ENCODE data around the gene VPS52.

The VPS52 gene

GRCh38 chr6:33288921-33289783, 17.5 kb upstream of the VPS52 start, which contains the start of the genes PFDN6 and WDR46 (continued):
- TF ChIP-seq SP2 (tag by site-specific recombination; IDR thresholded peaks at IDR 0.05) (peak; percentile 87), ZNF24 (tag by site-specific recombination; IDR thresholded peaks at IDR 0.05) (no peak), ZSCAN4 (tag by site-specific recombination; IDR thresholded peaks at IDR 0.05) (no peak), ZNF585B (tag by site-specific recombination; IDR thresholded peaks at IDR 0.05) (no peak), ZNF473 (tag by site-specific recombination; IDR thresholded peaks at IDR 0.05) (no peak), HOXD13 (CRISPR knock-in tag; IDR thresholded peaks at IDR 0.05; ENCODE audit: borderline replicate concordance) (no peak), ZXDB (tag by site-specific recombination; IDR thresholded peaks at IDR 0.05) (peak; percentile 74), ZNF292 (tag by site-specific recombination; IDR thresholded peaks at IDR 0.05; ENCODE audit: borderline replicate concordance, low read depth) (no peak), ZNF16 (tag by site-specific recombination; IDR thresholded peaks at IDR 0.05; ENCODE audit: low read depth) (no peak), ZNF37A (tag by site-specific recombination; IDR thresholded peaks at IDR 0.05) (no peak), HOXC10 (CRISPR knock-in tag; IDR thresholded peaks at IDR 0.05) (no peak), SP7 (tag by site-specific recombination; IDR thresholded peaks at IDR 0.05) (peak; percentile 47), ZNF621 (tag by site-specific recombination; IDR thresholded peaks at IDR 0.05) (no peak), GLI4 (tag by site-specific recombination; IDR thresholded peaks at IDR 0.05) (no peak), ZNF776 (tag by site-specific recombination; IDR thresholded peaks at IDR 0.05; ENCODE audit: borderline replicate concordance) (no peak), ZNF692 (tag by site-specific recombination; IDR thresholded peaks at IDR 0.05) (no peak), ZNF324 (tag by site-specific recombination; IDR thresholded peaks at IDR 0.05) (no peak), ZNF398 (tag by site-specific recombination; IDR thresholded peaks at IDR 0.05) (no peak), WT1 (tag by site-specific recombination; IDR thresholded peaks at IDR 0.05) (peak; percentile 28; the same call in 1 of the 2 replicates), ZNF768 (tag by site-specific recombination; IDR thresholded peaks at IDR 0.05) (no peak), SETDB1 (IDR thresholded peaks at IDR 0.05; ENCODE audit: insufficient read length, low read length) (no peak), ZNF221 (tag by site-specific recombination; IDR thresholded peaks at IDR 0.05; ENCODE audit: borderline replicate concordance) (no peak), SCRT2 (tag by site-specific recombination; IDR thresholded peaks at IDR 0.05) (no peak), GLIS2 (tag by site-specific recombination; IDR thresholded peaks at IDR 0.05) (no peak), ZNF837 (tag by site-specific recombination; IDR thresholded peaks at IDR 0.05) (no peak), ZBTB17 (tag by site-specific recombination; IDR thresholded peaks at IDR 0.05) (peak; percentile 93), ZNF558 (tag by site-specific recombination; IDR thresholded peaks at IDR 0.05) (no peak), ZBTB26 (tag by site-specific recombination; optimal IDR thresholded peaks at IDR 0.05) (no peak), ZNF704 (tag by site-specific recombination; IDR thresholded peaks at IDR 0.05) (no peak), ZNF354C (tag by site-specific recombination; IDR thresholded peaks at IDR 0.05; ENCODE audit: borderline replicate concordance, low read depth) (no peak), ZFP69B (tag by site-specific recombination; IDR thresholded peaks at IDR 0.05) (no peak)
- TF ChIP-seq, protein P1, sequence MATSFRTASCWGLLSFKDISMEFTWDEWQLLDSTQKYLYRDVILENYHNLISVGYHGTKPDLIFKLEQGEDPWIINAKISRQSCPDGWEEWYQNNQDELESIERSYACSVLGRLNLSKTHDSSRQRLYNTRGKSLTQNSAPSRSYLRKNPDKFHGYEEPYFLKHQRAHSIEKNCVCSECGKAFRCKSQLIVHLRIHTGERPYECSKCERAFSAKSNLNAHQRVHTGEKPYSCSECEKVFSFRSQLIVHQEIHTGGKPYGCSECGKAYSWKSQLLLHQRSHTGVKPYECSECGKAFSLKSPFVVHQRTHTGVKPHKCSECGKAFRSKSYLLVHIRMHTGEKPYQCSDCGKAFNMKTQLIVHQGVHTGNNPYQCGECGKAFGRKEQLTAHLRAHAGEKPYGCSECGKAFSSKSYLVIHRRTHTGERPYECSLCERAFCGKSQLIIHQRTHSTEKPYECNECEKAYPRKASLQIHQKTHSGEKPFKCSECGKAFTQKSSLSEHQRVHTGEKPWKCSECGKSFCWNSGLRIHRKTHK (tag by site-specific recombination; IDR thresholded peaks at IDR 0.05) = no peak
